ENCODE results near the gene DIO1.

The DIO1 gene

GRCh38 chr1:53899206-53899628, 5.2 kb downstream of the DIO1 start:
- H3K36me3 ChIP-seq (replicated peaks): no peaks in the 10 kb centered on the region
- in situ Hi-C loops (cut with HindIII; ENCODE audit: low pct_ligation_motif_present, low sequenced_read_pairs): no loop called here
- TF ChIP-seq CTCF (IDR thresholded peaks at IDR 0.05; ENCODE audit: low read depth, low read length, missing control alignments): no peak
- H3K27ac ChIP-seq: no peak overlapping the region
- no peaks in the 10 kb centered on the region for H3K27me3 ChIP-seq (replicated peaks)
- H3K4me3 ChIP-seq (ENCODE audit: low read depth, low read length): no peak overlapping the region
- DNase-seq: no peak

- in situ Hi-C loops (cut with HindIII; ENCODE audit: low pct_ligation_motif_present, low sequenced_read_pairs): no loop called here
- TF ChIP-seq CTCF (IDR thresholded peaks at IDR 0.05; ENCODE audit: low read depth, low read length, missing control alignments): no peak
- Histone ChIP-seq H3K27ac (no peak overlapping the region), H3K36me3 (replicated peaks) (no peaks in the 10 kb centered on the region), H3K27me3 (replicated peaks) (no peaks in the 10 kb centered on the region), H3K4me3 (ENCODE audit: low read depth, low read length) (no peak overlapping the region)
- no peak for DNase-seq
Observed at GRCh38 chr1:53899708-53900107, 5.7 kb downstream of the DIO1 start.

GRCh38 chr1:53902235-53903138, 8.5 kb downstream of the DIO1 start:
- in situ Hi-C loops (cut with HindIII; ENCODE audit: low pct_ligation_motif_present, low sequenced_read_pairs): no loop called here
- no peak for TF ChIP-seq CTCF (IDR thresholded peaks at IDR 0.05; ENCODE audit: low read depth, low read length, missing control alignments)

GRCh38 chr1:53905509-53905908, 11.5 kb downstream of the DIO1 start:
- in situ Hi-C loops (cut with HindIII; ENCODE audit: low pct_ligation_motif_present, low sequenced_read_pairs): no loop called here
- H3K27ac ChIP-seq: no peak overlapping the region
- H3K4me3 ChIP-seq (ENCODE audit: low read depth, low read length): no peak overlapping the region
- TF ChIP-seq CTCF (IDR thresholded peaks at IDR 0.05; ENCODE audit: low read depth, low read length, missing control alignments): no peak
- no peaks in the 10 kb centered on the region for H3K36me3 ChIP-seq (replicated peaks)
- no peak for DNase-seq
- H3K27me3 ChIP-seq (replicated peaks): no peaks in the 10 kb centered on the region

More at GRCh38 chr1:53902235-53903138, 8.5 kb downstream of the DIO1 start:
- no peak overlapping the region for H3K27ac ChIP-seq
- DNase-seq: no peak
- H3K27me3 ChIP-seq (replicated peaks): no peaks in the 10 kb centered on the region
- H3K36me3 ChIP-seq (replicated peaks): no peaks in the 10 kb centered on the region
- H3K4me3 ChIP-seq (ENCODE audit: low read depth, low read length): no peak overlapping the region

- Histone ChIP-seq H3K36me3 (replicated peaks) (no peaks in the 10 kb centered on the region), H3K27ac (no peak overlapping the region), H3K4me3 (ENCODE audit: low read depth, low read length) (no peak overlapping the region), H3K27me3 (replicated peaks) (no peaks in the 10 kb centered on the region)
- in situ Hi-C loops (cut with HindIII; ENCODE audit: low pct_ligation_motif_present, low sequenced_read_pairs): no loop called here
- no peak for DNase-seq
- TF ChIP-seq CTCF (IDR thresholded peaks at IDR 0.05; ENCODE audit: low read depth, low read length, missing control alignments): no peak
Observed at GRCh38 chr1:53906121-53906520, 12.1 kb downstream of the DIO1 start.
